Myocyte (in vitro differentiated cells): ENCODE data around the gene RETN. TPM values are rescaled to one million over a fixed set of nuclear protein-coding genes. Genes with fewer than 3 reads are reported as not detected.

Experiments used
- DNase-seq: peaks from one replicate; pipeline ENCODE4 v3.0.0-alpha.2; 2012; ENCODE audit warnings: low read depth
- total RNA-seq: library from RNA; depleted of rRNA; stranded (reverse); fragments of >200 nt; gene quantifications from 2 replicates; pipeline ENCODE4 v1.2.3, GENCODE V29; 2014

Gene RETN
- total RNA-seq, 1 donor from 2014 or later: not detected

- peak; percentile 70 for DNase-seq
These were observed 12.7 kb downstream of the RETN start for GRCh38 chr19:7681340-7682174.

GRCh38 chr19:7682175-7682855, 13.5 kb downstream of the RETN start:
- no peak for DNase-seq

- no peak for DNase-seq
These were observed 16.9 kb downstream of the RETN start for GRCh38 chr19:7685546-7686445.

- no peak for DNase-seq
These were observed 18.3 kb downstream of the RETN start for GRCh38 chr19:7687177-7687576.

- no peak for DNase-seq
These were observed 20.3 kb downstream of the RETN start for GRCh38 chr19:7689165-7689564.

GRCh38 chr19:7690779-7691258, 22.0 kb downstream of the RETN start:
- no peak for DNase-seq

GRCh38 chr19:7691497-7691896, 22.6 kb downstream of the RETN start:
- DNase-seq: no peak

- DNase-seq: no peak
These were observed 23.7 kb downstream of the RETN start for GRCh38 chr19:7692417-7693088.

GRCh38 chr19:7694499-7694898, 25.6 kb downstream of the RETN start:
- DNase-seq: no peak

GRCh38 chr19:7697721-7698287, 29.0 kb downstream of the RETN start:
- no peak for DNase-seq

- DNase-seq: no peak
These were observed 29.7 kb downstream of the RETN start for GRCh38 chr19:7698583-7698982.

- no peak for DNase-seq
These were observed 30.2 kb downstream of the RETN start for GRCh38 chr19:7699003-7699402.

GRCh38 chr19:7699417-7700401, 30.9 kb downstream of the RETN start:
- peak; percentile 3 for DNase-seq

GRCh38 chr19:7701049-7701653, 32.3 kb downstream of the RETN start:
- DNase-seq: no peak

- DNase-seq: no peak
These were observed 33.0 kb downstream of the RETN start, which contains the start of gene FCER2 for GRCh38 chr19:7701654-7702457. TSS of gene FCER2 (minus strand) at chr19:7702131. CDS start at chr19:7699760, 2,371 bp downstream.

GRCh38 chr19:7703332-7703731, 34.5 kb downstream of the RETN start:
- DNase-seq: no peak

- no peak for DNase-seq
These were observed 35.6 kb downstream of the RETN start for GRCh38 chr19:7704280-7705060.
